GM23338 (cell line): Measurements from ENCODE around the gene IGSF8. TPM values are rescaled to one million over a fixed set of nuclear protein-coding genes. Genes with fewer than 3 reads are reported as not detected.

Experiments
- ATAC-seq: fragments of 200-7000 bp; cut with Tn5 transposase; 3 replicates; pipeline ENCODE4 v1.9.1; 2020
- DNase-seq: peaks from one replicate; pipeline ENCODE4 v3.0.0-alpha.2; 2015; ENCODE audit warnings: low spot score
- H2AFZ ChIP-seq: fragments of 200-600 bp; sonication (generic); 2 replicates; pipeline ENCODE4 v1.8.0; 2016; ENCODE audit warnings: antibody characterized with exemption, mild to moderate bottlenecking, moderate library complexity
- H3F3A ChIP-seq: fragments of 200-600 bp; sonication (generic); replicated peaks from 2 replicates; pipeline ENCODE4 v1.8.0; 2017; ENCODE audit warnings: antibody characterized with exemption, mixed run types, low read depth
- H3K27ac ChIP-seq: fragments of 200-600 bp; sonication (generic); 2 replicates; pipeline ENCODE4 v1.6.1; 2016; ENCODE audit warnings: low read depth
- H3K27me3 ChIP-seq: fragments of 200-600 bp; sonication (generic); 2 replicates; pipeline ENCODE4 v1.8.0; 2016; ENCODE audit warnings: mild to moderate bottlenecking, mixed run types, moderate library complexity; ENCODE audit not compliant: insufficient read depth
- H3K36me3 ChIP-seq: fragments of 200-600 bp; sonication (generic); 2 replicates; pipeline ENCODE4 v1.8.0; 2016; ENCODE audit warnings: mild to moderate bottlenecking; ENCODE audit not compliant: insufficient read depth
- H3K4me1 ChIP-seq: fragments of 200-600 bp; sonication (generic); 2 replicates; pipeline ENCODE4 v1.8.0; 2016; ENCODE audit warnings: mild to moderate bottlenecking, moderate library complexity; ENCODE audit not compliant: insufficient read depth
- H3K4me2 ChIP-seq: fragments of 200-600 bp; sonication (generic); 2 replicates; pipeline ENCODE4 v1.7.1; 2017; ENCODE audit warnings: mixed run types
- H3K4me3 ChIP-seq: fragments of 200-600 bp; sonication (generic); 2 replicates; pipeline ENCODE4 v1.6.1; 2016; ENCODE audit warnings: mixed run types
- H3K79me2 ChIP-seq: fragments of 200-600 bp; sonication (generic); replicated peaks from 2 replicates; pipeline ENCODE4 v1.8.0; 2017; ENCODE audit warnings: mild to moderate bottlenecking; ENCODE audit not compliant: insufficient read depth
- H3K9me2 ChIP-seq: fragments of 200-600 bp; sonication (generic); 2 replicates; pipeline ENCODE4 v1.8.0; 2017; ENCODE audit not compliant: insufficient read depth
- H4K20me1 ChIP-seq: fragments of 200-600 bp; sonication (generic); replicated peaks from 2 replicates; pipeline ENCODE4 v1.8.0; 2017; ENCODE audit warnings: mild to moderate bottlenecking; ENCODE audit not compliant: insufficient read depth
- H3K27ac Mint-ChIP-seq: 2 replicates; pipeline ENCODE4 v1.8.0; 2020; ENCODE audit warnings: inconsistent platforms, mild to moderate bottlenecking, moderate library complexity, mixed read lengths
- H3K27me3 Mint-ChIP-seq: 3 replicates; pipeline ENCODE4 v1.8.0; 2022; ENCODE audit warnings: low read depth, mild to moderate bottlenecking, moderate library complexity, mixed read lengths, inconsistent platforms; ENCODE audit not compliant: insufficient read depth, poor library complexity
- H3K36me3 Mint-ChIP-seq: 3 replicates; pipeline ENCODE4 v1.8.0; 2021; ENCODE audit warnings: low read depth, mild to moderate bottlenecking, inconsistent platforms, moderate library complexity, mixed read lengths
- H3K4me1 Mint-ChIP-seq: 3 replicates; pipeline ENCODE4 v1.8.0; 2020; ENCODE audit warnings: mild to moderate bottlenecking, inconsistent platforms, mixed read lengths
- H3K4me3 Mint-ChIP-seq: 3 replicates; pipeline ENCODE4 v1.8.0; 2021; ENCODE audit warnings: moderate library complexity, mild to moderate bottlenecking, inconsistent platforms, mixed read lengths
- H3K9me3 Mint-ChIP-seq: 3 replicates; pipeline ENCODE4 v1.8.0; 2020; ENCODE audit warnings: moderate library complexity, mild to moderate bottlenecking, inconsistent platforms, mixed read lengths
- CREB1 ChIP-seq: fragments of 250-450 bp; sonication (Bioruptor Pico); IDR thresholded peaks from 2 replicates; pipeline ENCODE4 v1.5.0; 2020; ENCODE audit warnings: low read depth, mild to moderate bottlenecking, moderate library complexity
- EZH2 ChIP-seq: fragments of 200-600 bp; sonication (generic); IDR thresholded peaks from one replicate; pipeline ENCODE4 v1.8.0; 2017; ENCODE audit warnings: antibody characterized with exemption, mild to moderate bottlenecking, low read depth; ENCODE audit not compliant: unreplicated experiment
- NANOG ChIP-seq: IDR thresholded peaks from 2 replicates; pipeline ENCODE4 v1.6.1; 2016; ENCODE audit warnings: antibody characterized with exemption, borderline replicate concordance
- POLR2AphosphoS5 ChIP-seq: IDR thresholded peaks from 2 replicates; pipeline ENCODE4 v1.6.1; 2016; ENCODE audit warnings: antibody characterized with exemption, low read depth
- ZNF114 ChIP-seq: fragments of 250-450 bp; sonication (Bioruptor Pico); IDR thresholded peaks from 2 replicates; pipeline ENCODE4 v1.5.0; 2020; ENCODE audit warnings: mild to moderate bottlenecking, moderate library complexity
- polyA plus RNA-seq: library from polyadenylated mRNA; unstranded; fragments of >200 nt; fragmentation: Nextera tagmentation; extraction: Ambion mirVana; gene quantifications from 2 replicates; pipeline ENCODE4 v1.2.1, GENCODE V29; 2016
- total RNA-seq: library from RNA; depleted of rRNA; stranded (reverse); fragments of >200 nt; shearing (Covaris generic); gene quantifications from 2 replicates; pipeline ENCODE4 v1.2.3, GENCODE V29; 2014
- TF ChIP-seq, protein P1 (sequence below): fragments of 250-450 bp; sonication (Bioruptor Pico); IDR thresholded peaks from 2 replicates; pipeline ENCODE4 v1.5.0; 2020; ENCODE audit warnings: mild to moderate bottlenecking, moderate library complexity
- TF ChIP-seq, protein P2 (sequence below), 2 experiments: fragments of 200-600 bp in 1 of 2; sonication (generic) in 1 of 2; conservative IDR thresholded peaks; 2 replicates each; pipeline versions ENCODE4 v1.5.1 to v1.6.1; 2016 to 2017; ENCODE audit warnings: antibody characterized with exemption in 2 of 2, low read depth in 2 of 2, mild to moderate bottlenecking in 2 of 2, moderate library complexity in 1 of 2

IGSF8 gene
- total and polyA plus RNA-seq, 2 experiments from 2014 or later, result 38.4 to 120 TPM

DNA sequence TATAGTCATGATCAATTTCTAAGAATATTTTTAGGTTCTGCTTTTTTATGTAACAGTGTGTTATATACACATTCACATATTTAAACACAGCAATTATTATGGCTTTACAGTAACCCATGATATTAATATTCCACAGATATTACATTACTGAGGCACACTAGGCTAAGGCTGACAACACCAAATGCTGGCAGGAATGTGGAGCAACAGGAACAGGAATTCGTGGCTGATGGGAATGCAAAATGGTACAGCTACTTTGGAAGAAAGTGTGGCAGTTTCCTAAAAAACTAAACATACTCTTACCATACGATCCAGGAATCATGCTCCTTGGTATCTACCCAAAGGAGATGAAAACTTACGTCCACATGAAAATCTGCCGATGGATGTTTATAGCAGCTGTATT lies 19.0 kb downstream of the IGSF8 start (continued):
- TF ChIP-seq, protein P1, sequence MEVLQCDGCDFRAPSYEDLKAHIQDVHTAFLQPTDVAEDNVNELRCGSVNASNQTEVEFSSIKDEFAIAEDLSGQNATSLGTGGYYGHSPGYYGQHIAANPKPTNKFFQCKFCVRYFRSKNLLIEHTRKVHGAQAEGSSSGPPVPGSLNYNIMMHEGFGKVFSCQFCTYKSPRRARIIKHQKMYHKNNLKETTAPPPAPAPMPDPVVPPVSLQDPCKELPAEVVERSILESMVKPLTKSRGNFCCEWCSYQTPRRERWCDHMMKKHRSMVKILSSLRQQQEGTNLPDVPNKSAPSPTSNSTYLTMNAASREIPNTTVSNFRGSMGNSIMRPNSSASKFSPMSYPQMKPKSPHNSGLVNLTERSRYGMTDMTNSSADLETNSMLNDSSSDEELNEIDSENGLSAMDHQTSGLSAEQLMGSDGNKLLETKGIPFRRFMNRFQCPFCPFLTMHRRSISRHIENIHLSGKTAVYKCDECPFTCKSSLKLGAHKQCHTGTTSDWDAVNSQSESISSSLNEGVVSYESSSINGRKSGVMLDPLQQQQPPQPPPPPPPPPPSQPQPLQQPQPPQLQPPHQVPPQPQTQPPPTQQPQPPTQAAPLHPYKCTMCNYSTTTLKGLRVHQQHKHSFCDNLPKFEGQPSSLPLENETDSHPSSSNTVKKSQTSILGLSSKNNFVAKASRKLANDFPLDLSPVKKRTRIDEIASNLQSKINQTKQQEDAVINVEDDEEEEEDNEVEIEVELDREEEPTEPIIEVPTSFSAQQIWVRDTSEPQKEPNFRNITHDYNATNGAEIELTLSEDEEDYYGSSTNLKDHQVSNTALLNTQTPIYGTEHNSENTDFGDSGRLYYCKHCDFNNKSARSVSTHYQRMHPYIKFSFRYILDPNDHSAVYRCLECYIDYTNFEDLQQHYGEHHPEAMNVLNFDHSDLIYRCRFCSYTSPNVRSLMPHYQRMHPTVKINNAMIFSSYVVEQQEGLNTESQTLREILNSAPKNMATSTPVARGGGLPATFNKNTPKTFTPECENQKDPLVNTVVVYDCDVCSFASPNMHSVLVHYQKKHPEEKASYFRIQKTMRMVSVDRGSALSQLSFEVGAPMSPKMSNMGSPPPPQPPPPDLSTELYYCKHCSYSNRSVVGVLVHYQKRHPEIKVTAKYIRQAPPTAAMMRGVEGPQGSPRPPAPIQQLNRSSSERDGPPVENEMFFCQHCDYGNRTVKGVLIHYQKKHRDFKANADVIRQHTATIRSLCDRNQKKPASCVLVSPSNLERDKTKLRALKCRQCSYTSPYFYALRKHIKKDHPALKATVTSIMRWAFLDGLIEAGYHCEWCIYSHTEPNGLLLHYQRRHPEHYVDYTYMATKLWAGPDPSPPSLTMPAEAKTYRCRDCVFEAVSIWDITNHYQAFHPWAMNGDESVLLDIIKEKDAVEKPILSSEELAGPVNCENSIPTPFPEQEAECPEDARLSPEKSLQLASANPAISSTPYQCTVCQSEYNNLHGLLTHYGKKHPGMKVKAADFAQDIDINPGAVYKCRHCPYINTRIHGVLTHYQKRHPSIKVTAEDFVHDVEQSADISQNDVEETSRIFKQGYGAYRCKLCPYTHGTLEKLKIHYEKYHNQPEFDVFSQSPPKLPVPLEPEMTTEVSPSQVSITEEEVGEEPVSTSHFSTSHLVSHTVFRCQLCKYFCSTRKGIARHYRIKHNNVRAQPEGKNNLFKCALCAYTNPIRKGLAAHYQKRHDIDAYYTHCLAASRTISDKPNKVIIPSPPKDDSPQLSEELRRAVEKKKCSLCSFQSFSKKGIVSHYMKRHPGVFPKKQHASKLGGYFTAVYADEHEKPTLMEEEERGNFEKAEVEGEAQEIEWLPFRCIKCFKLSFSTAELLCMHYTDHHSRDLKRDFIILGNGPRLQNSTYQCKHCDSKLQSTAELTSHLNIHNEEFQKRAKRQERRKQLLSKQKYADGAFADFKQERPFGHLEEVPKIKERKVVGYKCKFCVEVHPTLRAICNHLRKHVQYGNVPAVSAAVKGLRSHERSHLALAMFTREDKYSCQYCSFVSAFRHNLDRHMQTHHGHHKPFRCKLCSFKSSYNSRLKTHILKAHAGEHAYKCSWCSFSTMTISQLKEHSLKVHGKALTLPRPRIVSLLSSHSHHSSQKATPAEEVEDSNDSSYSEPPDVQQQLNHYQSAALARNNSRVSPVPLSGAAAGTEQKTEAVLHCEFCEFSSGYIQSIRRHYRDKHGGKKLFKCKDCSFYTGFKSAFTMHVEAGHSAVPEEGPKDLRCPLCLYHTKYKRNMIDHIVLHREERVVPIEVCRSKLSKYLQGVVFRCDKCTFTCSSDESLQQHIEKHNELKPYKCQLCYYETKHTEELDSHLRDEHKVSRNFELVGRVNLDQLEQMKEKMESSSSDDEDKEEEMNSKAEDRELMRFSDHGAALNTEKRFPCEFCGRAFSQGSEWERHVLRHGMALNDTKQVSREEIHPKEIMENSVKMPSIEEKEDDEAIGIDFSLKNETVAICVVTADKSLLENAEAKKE (CRISPR knock-in tag), result no peak
- TF ChIP-seq EZH2 (no peak), CREB1 (no peak), NANOG (no peak), ZNF114 (CRISPR knock-in tag) (no peak)

DNA sequence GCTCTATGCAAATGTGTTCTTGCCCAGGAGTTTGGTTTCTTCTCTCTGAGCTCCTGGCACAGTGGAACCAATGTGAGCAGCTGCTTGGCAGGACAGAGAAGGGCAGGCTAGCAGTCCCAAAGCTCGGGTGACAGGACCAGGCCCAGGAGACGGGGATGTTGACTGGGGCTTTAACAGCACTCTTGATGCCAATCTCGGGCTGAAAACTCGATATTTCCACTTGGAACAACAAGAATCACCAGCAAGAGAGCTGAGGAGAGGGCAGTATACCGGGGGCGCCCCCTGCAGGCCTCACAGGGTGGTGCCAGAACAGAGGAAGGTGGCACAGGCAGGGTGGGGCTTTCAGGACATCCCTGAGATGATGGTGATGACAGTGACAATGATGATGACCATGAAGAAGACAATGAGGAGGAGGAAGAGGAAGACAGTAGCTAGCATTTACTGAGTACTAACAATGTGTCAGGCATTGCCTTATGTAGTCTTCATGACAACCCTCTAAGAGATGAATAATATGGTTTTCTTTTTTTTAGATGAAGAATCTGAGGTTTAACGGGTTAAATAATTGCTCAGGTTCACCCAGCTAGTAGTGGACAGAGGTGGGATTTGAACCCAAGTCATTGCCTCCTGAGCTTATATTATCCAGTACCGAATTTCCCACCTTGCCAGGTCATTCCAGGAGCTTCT lies 19.8 kb downstream of the IGSF8 start:
- H3K36me3 Mint-ChIP-seq, result no peaks in the 10 kb centered on the region
- peaks cover 47% of the 10 kb centered on the region for H3K27me3 ChIP-seq
- TF ChIP-seq, protein P1 (CRISPR knock-in tag), result no peak
- TF ChIP-seq POLR2AphosphoS5 (no peak), NANOG (no peak)
- TF ChIP-seq, protein P2, sequence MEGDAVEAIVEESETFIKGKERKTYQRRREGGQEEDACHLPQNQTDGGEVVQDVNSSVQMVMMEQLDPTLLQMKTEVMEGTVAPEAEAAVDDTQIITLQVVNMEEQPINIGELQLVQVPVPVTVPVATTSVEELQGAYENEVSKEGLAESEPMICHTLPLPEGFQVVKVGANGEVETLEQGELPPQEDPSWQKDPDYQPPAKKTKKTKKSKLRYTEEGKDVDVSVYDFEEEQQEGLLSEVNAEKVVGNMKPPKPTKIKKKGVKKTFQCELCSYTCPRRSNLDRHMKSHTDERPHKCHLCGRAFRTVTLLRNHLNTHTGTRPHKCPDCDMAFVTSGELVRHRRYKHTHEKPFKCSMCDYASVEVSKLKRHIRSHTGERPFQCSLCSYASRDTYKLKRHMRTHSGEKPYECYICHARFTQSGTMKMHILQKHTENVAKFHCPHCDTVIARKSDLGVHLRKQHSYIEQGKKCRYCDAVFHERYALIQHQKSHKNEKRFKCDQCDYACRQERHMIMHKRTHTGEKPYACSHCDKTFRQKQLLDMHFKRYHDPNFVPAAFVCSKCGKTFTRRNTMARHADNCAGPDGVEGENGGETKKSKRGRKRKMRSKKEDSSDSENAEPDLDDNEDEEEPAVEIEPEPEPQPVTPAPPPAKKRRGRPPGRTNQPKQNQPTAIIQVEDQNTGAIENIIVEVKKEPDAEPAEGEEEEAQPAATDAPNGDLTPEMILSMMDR (conservative IDR thresholded peaks at IDR 0.05; ENCODE audit: low read depth in 2 of 2), result peak; percentile 98 to 99

More for the DNA sequence above, 19.8 kb downstream of the IGSF8 start:
- H3K4me1 ChIP-seq, result no peaks in the 10 kb centered on the region
- H3K27me3 Mint-ChIP-seq, result peaks cover 20% of the 10 kb centered on the region
- no peaks in the 10 kb centered on the region for H3K9me2 ChIP-seq
- H3K4me3 Mint-ChIP-seq, result no peak overlapping the region
- H3K27ac ChIP-seq, result no peak overlapping the region
- no peak overlapping the region for H3K4me3 ChIP-seq
- no peaks in the 10 kb centered on the region for H3K9me3 Mint-ChIP-seq
- H3K27ac Mint-ChIP-seq, result no peak overlapping the region
- H3K79me2 ChIP-seq, result no peaks in the 10 kb centered on the region
- no peaks in the 10 kb centered on the region for H4K20me1 ChIP-seq
- no peaks in the 10 kb centered on the region for H3K36me3 ChIP-seq
- H3K4me2 ChIP-seq, result no peak overlapping the region
- peak; percentile 75 for DNase-seq
- peak; percentile 87 for ATAC-seq
- H3K4me1 Mint-ChIP-seq, result peaks cover 5% of the 10 kb centered on the region; the same call in 2 of the 3 replicates
- H2AFZ ChIP-seq, result peak overlapping the region; percentile 80
- H3F3A ChIP-seq, result peaks cover 2% of the 10 kb centered on the region; the same call in 1 of the 2 replicates
